HG03175 (cell line): Measurements from ENCODE around the gene CLDN24.
A peak's percentile ranks its signal among the peaks of the same experiment; 100 is the strongest.
"Not testable (repeated sequence)": the region's sequence is repeated elsewhere in the genome, so short reads cannot be mapped to it uniquely, and the experiment has no call there.

ENCODE experiments used
- ATAC-seq: cut with Tn5 transposase; IDR thresholded peaks from one replicate; pipeline ENCODE4 v1.9.1; 2021; ENCODE audit warnings: mild to moderate bottlenecking, moderate library complexity; ENCODE audit not compliant: unreplicated experiment

CLDN24 gene

DNA sequence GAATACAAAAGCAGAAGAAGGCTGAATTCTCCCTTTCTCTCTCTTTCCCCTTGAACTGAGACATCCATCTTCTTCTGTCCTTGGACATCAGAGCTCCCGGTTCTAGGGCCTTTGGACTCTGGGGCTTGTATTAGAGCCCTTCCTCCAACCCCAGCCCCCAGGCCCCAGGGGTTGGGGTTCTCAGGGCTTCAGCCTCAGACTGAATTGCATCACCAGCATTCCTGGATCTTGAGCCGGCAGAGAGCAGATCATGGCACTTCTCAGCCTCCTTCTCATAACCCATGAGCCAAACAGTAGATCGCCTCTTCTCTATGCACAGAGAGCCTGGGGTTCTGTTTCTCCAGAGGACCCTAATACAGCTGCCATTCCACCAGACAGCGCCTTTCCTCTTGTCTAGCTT lies 25.3 kb upstream of the CLDN24 start:
- ATAC-seq = no peak

GRCh38 chr4:183347146-183347545 lies 24.9 kb upstream of the CLDN24 start:
- ATAC-seq = no peak

- ATAC-seq = no peak
Observed at GRCh38 chr4:183345261-183345660, 23.0 kb upstream of the CLDN24 start.

DNA sequence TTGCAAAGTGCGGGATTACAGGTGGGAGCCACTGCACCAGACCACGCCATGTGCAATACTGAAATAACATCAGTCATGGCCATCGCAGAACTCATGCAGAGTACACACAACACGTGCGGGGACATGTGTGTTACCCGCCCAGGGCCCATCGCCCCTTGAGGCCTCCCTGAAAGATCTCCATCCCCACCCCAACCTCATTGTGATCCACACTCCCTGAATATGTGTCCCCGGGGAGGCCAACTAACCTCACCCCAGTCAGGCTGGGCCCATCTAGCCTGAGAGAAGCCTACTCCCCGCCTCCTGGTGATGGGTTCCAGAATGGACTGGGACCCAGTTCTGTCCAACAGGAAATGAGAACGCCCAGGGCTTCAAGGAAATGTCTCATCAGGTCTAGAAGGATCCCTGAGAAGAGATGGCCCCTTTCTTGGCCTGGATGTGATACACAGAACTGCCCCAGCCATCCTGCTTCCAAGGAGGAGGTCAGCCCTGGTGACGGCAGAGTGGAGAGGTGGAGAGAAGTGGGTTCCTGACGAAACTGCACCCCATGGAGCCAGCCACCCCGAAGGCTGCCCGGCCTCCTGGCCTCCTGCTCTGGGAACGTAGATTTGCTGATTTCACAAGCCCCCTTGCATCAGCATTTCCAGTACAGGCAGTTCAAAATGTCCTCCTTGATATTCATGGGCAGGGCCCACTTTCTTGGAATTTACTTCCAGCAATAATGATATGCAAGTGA lies 22.5 kb upstream of the CLDN24 start:
- ATAC-seq = no peak

DNA sequence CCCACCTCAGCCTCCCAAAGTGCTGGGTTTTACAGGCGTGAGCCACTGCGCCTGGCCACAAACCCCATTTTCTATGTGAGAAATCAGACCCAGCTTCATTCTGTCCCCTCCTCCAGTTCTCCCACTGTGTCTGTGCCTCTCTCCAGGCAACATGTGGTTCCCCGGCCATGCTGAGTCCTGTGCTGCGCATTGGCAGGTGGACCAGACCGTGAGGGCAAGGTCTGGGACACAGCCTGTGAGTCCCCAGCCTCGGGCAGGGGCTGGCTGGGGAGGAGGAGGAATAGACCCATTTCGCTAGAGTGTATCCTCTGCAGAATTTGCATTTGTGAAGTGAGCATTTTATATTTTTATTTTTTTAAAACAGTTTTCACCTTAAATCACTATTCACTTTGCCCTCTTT lies 21.5 kb upstream of the CLDN24 start:
- ATAC-seq = no peak

- ATAC-seq = peak; percentile 41
Observed at GRCh38 chr4:183342541-183343533, 20.6 kb upstream of the CLDN24 start.

DNA sequence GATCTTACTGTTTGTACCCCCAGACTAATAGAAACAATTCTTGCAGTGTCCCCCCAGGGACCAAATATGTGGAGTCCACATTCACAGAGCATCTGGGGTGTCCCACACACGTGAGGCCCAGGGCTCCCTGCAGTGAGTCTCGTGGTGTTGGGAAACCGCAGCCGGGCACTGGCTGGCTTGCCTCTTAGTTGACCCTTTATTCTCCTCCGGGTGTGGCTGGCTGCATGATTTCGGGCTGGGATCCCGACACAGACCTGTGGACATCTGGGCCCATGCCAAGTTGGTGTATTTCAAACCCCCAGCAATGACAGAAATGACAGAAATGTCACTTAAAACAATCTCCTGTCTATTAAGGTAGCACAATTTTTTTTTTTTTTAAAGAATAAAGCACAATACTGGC lies 15.6 kb upstream of the CLDN24 start:
- ATAC-seq = no peak

GRCh38 chr4:183337349-183337748 lies 15.1 kb upstream of the CLDN24 start:
- ATAC-seq = no peak

DNA sequence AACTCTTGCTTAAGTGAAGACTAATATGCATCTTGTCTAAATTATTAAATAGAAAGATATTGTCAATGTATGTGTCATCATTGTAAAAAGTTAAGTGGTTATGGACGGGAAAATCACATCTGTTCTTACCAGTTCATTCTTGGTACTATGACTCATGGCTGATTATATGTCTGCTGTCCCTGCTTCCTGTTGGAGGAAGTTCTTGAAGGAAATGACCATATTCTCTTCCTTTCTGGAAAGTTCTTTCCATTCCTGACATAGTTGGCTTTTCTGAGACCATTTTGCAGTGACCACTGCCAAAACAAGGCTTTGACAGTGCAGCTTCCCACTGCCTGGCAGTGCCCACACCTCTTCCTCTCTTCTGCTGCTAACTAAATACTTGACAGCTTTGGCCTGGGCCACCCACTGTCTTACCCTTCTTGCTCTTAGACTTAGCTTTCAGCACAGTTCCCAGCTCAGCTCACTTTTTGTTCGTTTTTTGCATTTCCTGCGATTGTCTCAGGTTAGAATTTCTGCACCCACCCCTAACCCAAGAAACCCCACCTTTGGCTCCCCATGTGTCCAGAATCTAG lies 13.2 kb upstream of the CLDN24 start:
- no peak for ATAC-seq

DNA sequence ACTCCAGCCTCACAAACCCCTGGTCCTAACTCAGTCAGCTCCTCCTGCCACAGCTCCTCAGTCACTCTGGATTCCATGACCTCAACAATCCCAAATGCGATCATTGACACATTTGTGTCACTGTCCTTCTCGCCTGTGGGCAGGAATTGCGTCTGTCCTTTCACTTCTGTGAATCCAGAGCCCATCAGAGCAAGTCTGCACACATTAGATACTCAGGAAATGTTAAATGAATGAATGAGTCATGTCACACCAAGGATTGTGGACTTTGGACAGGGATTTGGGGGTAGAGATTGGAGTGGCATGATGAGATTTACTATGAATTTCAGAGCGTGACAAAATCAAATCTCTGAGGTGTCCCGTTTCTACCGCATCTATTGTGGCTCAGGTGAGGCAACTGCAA lies 11.8 kb upstream of the CLDN24 start:
- ATAC-seq = no peak

DNA sequence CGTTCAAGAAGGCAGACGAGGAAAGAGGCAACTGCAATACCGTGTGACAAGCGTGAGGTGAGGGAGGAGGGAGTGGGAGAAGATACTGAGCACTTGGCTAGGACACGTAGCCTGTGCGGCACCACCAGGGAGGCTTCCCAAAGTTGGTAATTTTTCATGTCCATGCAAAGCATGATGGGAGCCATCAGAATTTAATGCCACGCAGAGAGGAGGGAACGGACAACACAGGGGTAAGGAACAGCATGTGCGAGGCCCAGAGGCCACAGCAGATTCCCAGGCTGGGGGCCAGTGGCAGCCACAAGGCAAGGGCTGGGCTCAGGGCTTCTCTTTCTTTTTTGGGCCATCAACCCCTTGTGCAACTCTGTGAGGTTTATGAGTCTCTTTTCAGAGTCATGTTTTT lies 11.0 kb upstream of the CLDN24 start:
- no peak for ATAC-seq

DNA sequence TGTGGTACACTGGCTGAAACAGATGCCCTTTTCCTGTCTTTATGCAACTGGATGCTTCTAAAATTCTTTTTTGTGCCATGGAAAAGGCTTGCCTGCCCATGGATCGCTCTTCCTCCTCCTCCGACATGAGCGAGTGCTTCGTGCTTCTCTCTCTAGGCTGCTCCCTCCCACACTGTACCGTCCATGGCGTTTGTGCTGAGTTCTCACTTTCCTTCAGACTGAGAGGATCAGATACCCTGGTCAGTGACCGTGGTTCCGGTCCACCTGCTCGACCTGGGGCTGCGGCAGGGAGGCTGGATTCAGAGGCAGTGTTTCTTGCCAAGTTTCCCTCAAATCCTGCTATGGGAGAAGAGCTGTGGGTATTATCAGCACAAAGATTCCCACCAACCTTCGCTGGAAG lies 10.2 kb upstream of the CLDN24 start:
- no peak for ATAC-seq

DNA sequence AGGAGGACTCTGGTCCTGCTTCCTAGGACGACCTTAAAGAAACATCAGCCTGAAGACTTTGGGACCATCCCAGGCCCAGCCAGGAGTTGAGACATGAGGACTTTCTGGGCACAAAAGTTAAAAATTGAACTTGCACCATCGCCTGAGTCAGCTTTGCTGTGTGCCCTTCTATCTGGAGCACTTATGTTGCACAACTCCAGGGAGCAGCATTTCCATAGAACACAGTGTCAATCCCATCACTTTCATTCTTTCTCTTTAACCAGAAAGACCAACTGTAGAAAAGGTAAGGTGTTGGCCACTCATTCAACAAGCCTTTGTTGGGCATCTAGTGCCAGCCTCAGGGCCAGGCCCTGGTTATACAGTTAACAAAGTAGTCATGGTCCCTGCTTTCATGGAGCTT lies 8.6 kb upstream of the CLDN24 start:
- ATAC-seq = no peak

GRCh38 chr4:183329954-183330742 lies 7.9 kb upstream of the CLDN24 start:
- ATAC-seq = no peak

GRCh38 chr4:183329244-183329643 lies 7.0 kb upstream of the CLDN24 start:
- no peak for ATAC-seq

- ATAC-seq = no peak
Observed at GRCh38 chr4:183328832-183329231, 6.6 kb upstream of the CLDN24 start.

- ATAC-seq = no peak
Observed at GRCh38 chr4:183327827-183328226, 5.6 kb upstream of the CLDN24 start.

- no peak for ATAC-seq
Observed at GRCh38 chr4:183326853-183327252, 4.6 kb upstream of the CLDN24 start.

GRCh38 chr4:183326387-183326786 lies 4.2 kb upstream of the CLDN24 start:
- ATAC-seq = not testable (repeated sequence)

DNA sequence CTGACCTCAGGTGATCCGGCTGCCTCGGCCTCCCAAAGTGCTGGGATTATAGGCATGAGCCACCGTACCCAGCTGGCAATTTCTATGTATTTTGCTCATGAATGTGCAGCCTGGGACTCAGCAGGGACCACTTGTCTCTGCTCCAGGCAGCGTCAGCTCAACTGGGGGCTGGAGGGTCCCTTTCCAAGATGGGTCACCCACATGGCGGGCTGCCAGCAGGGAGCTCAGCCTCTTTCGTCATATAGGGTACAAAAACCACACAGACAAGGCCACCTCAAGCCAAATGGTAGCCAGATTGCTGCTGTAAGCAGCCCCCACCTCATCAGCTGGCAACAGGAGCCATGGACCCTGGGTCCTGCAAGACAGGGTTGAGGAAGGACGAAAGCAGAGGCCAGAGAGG lies 2.4 kb upstream of the CLDN24 start:
- ATAC-seq = no peak

GRCh38 chr4:183324056-183324455 lies 1.8 kb upstream of the CLDN24 start:
- ATAC-seq = not testable (repeated sequence)
